Fibroblast of the aortic adventitia (primary cell): Measurements from ENCODE around the gene RGS5. TPM values are rescaled to one million over a fixed set of nuclear protein-coding genes. Genes with fewer than 3 reads are reported as not detected.

Source experiments
- DNase-seq: peaks from one replicate; pipeline ENCODE4 v3.0.0-alpha.2; 2010; ENCODE audit warnings: low read depth
- H3K4me3 ChIP-seq: 2 replicates; pipeline ENCODE4 v1.5.1; 2011; ENCODE audit warnings: low read depth, mild to moderate bottlenecking, control low read depth, low read length, moderate library complexity
- total RNA-seq: library from RNA; depleted of rRNA; stranded (reverse); fragments of >200 nt; gene quantifications from 2 replicates; pipeline ENCODE4 v1.2.3, GENCODE V29; 2012; ENCODE audit warnings: low replicate concordance
- TF ChIP-seq, protein P1 (sequence below): IDR thresholded peaks from 2 replicates; pipeline ENCODE4 v1.5.1; 2011; ENCODE audit warnings: mild to moderate bottlenecking, low read length, control low read depth, inconsistent platforms; ENCODE audit not compliant: insufficient read depth

Gene RGS5
- total RNA-seq, 1 donor: 20.2 TPM

DNA sequence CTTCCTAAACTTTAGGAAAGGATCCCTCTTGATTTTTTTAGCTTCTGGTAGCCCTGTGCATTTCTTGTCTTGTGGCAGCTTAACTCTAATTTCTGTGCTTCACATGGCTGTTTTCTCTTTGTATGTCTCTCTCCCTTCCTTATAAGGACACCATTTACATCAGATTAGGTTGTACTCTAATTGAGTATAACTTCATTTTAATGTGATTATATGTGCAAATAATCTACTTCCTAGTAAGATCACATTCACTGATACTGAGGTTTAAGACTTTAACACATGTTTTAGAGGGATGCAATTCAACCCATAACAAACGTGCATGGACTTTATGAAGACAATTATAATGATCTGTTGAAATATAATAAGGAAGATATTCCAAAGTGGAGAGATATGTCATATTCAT is 86.8 kb downstream of the RGS5 start:
- H3K4me3 ChIP-seq: no peak overlapping the region
- TF ChIP-seq, protein P1, sequence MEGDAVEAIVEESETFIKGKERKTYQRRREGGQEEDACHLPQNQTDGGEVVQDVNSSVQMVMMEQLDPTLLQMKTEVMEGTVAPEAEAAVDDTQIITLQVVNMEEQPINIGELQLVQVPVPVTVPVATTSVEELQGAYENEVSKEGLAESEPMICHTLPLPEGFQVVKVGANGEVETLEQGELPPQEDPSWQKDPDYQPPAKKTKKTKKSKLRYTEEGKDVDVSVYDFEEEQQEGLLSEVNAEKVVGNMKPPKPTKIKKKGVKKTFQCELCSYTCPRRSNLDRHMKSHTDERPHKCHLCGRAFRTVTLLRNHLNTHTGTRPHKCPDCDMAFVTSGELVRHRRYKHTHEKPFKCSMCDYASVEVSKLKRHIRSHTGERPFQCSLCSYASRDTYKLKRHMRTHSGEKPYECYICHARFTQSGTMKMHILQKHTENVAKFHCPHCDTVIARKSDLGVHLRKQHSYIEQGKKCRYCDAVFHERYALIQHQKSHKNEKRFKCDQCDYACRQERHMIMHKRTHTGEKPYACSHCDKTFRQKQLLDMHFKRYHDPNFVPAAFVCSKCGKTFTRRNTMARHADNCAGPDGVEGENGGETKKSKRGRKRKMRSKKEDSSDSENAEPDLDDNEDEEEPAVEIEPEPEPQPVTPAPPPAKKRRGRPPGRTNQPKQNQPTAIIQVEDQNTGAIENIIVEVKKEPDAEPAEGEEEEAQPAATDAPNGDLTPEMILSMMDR: no peak
- DNase-seq: no peak

DNA sequence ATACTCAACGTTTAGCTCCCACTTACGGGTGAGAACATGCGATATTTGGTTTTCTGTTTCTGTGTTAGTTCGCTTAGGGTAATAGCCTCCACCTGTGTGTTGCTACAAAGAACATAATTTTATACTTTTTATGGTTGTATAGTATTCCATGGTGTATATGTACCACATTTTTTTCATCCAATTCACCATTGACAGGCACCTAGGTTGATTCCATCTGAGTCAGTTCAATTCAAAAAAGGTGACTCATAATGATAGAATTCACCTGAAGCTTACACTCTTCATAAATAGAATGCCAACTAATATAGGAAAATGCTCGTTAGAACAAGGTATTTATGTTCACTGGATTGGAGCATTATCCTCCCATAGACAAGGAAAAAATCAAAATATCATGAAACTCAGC is 95.1 kb downstream of the RGS5 start:
- TF ChIP-seq, protein P1: no peak
- no peak for DNase-seq
- H3K4me3 ChIP-seq: no peak overlapping the region

DNA sequence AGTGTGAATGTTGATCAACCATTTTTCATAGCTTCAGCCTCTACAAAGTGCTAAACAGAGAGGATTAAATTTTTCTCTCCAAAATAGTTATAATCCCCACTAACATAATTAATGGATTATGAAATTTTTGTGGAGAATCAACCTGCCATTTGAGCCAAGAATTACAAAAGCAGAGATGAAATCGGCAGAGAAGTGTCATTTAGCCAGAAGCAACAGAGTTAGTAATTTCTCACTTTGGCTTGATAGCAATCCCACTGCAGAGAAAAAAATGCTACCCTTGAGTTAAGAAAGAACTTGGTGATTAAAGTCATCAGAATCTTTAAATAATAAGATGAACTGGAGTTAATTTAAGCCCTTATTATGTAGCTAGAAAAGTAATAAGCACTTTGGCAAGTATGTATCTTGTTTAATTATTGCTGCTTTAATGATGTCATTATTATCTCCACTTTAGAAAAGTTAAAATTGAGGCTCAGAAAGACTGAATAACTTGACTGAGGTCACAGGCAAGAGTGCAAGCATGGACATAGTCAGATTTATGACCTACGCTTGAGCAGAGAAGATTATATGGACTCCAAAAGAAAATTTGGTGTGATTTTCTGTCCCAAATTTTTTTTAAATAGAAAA is 96.2 kb downstream of the RGS5 start:
- DNase-seq: peak; percentile 45
- TF ChIP-seq, protein P1: no peak
- H3K4me3 ChIP-seq: no peak overlapping the region

DNA sequence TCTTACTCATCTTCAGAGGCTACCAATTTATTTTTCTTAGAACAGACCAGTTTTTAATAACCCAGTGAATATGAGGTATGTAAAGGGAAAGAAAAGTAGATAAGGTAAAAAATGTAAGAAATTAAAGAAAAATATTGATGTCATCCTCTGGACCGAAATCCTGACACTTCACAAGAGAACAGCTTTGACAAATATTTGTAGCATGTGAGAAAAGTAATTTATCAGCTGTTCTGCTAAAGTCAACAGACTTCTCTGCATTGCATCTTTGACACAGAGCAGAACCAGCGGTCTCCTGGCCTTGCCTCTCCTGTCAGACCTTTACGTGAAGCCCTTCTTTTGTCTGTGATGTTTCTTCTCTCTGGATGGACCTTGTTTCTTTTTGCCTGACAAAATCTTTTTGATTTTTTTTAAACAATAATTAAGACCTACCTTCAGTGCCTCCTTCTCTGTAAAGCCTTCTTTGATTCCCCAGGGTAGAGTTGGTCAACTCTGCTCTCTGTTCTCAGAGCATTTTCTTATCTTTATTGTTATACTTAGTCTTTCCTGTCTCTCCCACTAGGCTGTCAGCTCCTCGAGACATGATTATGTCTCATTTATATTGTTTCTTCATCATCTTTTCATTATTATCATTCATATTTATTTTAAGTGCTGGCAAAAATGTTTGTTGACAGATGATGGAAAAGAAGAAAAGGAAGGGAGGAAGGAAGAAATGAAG is 98.2 kb downstream of the RGS5 start:
- TF ChIP-seq, protein P1: no peak
- H3K4me3 ChIP-seq: no peak overlapping the region
- peak; percentile 67 for DNase-seq

DNA sequence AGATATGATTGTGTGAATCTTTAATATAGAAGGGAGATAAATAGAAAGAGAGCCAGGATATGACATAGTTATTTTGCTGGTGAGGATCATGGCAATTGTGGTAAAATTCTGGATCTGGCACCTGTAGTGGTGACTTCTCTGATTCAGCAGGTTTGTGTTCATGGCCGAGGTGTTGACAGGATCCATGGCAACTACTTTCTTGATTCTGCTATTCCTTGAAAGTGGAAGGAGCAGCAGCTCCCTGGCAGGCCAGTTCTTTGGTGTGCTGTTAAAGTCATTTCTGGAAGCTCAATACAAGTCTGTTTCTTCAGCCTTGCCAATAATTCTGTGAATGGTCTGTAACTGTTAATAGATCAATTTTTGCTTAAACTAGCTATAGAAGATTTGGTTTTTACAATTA is 100.1 kb downstream of the RGS5 start:
- no peak for DNase-seq
- TF ChIP-seq, protein P1: no peak

DNA sequence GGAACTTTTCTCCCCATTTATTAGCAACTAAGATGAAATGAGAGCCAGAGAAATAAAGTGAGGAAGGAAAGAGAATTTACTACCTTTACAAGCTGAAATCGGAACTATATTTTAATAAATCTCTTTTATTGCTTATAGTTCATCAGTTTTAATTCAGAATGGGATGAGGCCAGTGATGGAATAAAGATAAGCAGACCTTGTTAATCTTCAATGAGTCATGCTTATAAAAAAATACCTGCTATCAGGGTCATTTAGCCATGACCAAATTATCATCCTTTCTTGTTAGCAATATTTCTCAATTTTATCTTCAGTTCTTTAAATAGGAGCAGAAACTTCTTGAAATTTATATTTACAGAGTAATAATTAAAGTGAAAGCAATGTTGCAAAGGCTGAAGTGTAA is 107.5 kb downstream of the RGS5 start:
- no peak for DNase-seq
- TF ChIP-seq, protein P1: no peak
- no peak overlapping the region for H3K4me3 ChIP-seq

More for the DNA sequence above, 100.1 kb downstream of the RGS5 start:
- no peak overlapping the region for H3K4me3 ChIP-seq
